GM19043 (cell line): ENCODE measurements around the gene ELOF1.
"Not testable (repeated sequence)": the region's sequence is repeated elsewhere in the genome, so short reads cannot be mapped to it uniquely, and the experiment has no call there.

Experiments
- ATAC-seq: cut with Tn5 transposase; IDR thresholded peaks from one replicate; pipeline ENCODE4 v1.9.1; 2021; ENCODE audit warnings: low read depth; ENCODE audit not compliant: unreplicated experiment

Gene ELOF1

DNA sequence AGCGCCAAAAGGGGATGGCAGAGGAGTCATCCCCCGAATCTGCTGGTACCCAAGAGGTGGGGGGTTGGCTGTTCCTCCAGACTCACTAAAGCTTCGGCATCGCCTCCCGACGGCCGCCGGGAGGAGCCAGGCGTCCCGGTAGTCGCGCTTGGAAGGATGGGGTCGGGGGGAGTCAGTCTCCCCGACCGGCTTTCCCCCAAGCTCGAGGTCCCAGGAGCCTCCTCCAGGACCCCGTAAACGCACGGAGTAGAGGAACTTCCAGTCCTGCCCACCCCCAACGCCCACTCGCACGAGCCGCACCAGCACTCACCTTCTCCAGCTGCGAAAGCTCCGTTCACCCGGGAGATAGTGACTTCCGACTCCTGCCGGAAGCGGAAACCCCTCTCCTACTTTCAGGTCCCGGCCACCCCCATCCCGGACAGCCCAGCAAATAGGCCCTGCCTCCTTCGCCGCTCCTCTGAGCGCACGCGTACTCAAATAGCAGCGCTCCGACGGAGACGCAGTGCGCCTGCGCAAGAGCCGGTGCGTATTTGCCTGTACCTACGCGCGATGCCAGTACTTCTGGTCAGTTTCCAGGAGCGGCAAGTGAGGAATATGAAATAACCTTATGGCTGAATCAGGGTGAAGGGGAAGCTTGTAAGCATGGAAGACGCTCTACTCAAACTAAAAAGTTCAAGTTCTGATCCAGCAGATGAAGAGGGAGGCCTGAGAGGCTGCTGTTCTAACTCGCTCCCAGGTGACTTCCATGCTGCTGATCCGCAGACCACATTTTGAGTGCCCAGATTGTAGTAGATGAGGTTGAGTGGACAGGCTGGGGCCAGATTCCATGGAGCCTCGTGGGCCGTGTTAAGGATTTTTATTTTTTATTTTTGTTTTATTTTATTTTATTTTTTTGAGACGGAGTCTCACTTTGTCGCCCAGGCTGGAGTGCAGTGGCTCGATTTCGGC is at the start of gene ELOF1:
TSS of gene ELOF1 (minus strand) at position 350 of the 948 bp plus-strand sequence. CDS start 4,883 bp downstream, outside the sequence.
- peak; percentile 60 for ATAC-seq

- no peak for ATAC-seq
Observed at GRCh38 chr19:11606484-11606883, 47.5 kb upstream of the ELOF1 start.

- not testable (repeated sequence) for ATAC-seq
Observed at GRCh38 chr19:11599704-11600103, 40.7 kb upstream of the ELOF1 start.

DNA sequence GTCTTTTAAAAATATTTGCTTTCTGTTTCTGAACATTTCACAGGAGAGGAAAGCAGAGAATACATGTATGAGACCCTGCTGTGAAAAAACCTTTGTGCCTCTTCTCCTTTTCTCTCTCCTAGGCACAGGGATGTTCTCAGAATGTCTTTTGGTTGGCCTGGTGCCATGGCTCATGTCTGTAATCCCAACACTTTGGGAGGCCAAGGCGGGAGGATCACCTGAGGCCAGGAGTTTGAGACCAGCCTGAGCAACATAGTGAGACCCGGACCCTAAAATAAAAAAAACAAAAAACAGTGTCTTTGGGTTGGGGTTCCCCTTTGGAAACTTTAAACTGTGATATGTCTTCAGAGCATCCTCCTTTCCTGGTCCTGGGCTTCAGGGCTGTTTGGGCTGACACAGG is 39.7 kb upstream of the ELOF1 start:
- no peak for ATAC-seq

GRCh38 chr19:11598103-11598483 is 39.1 kb upstream of the ELOF1 start:
- no peak for ATAC-seq

- ATAC-seq = peak; percentile 91
Observed at GRCh38 chr19:11597202-11598102, 38.4 kb upstream of the ELOF1 start, which contains the start of gene ZNF627. TSS of gene ZNF627 (plus strand) at chr19:11597483. CDS start at chr19:11597628, 145 bp downstream.

- no peak for ATAC-seq
Observed at GRCh38 chr19:11596156-11596555, 37.1 kb upstream of the ELOF1 start.

DNA sequence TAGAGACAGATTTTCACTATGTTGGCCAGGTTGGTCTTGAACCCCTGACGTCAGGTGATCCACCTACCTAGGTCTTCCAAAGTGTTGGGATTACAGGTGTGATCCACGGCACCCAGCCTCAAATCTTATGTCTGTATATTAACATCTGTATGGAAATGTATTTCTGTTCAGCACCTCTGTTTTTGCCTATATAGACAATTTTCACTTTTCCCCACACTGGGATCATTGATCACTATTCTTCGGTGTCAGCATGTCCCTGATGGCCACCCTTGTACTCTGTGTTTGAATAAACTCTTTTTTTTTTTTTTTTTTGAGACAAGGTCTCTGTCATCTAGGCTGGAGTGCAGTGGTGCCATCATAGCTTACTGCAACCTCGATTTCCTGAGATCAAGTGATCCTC is 35.1 kb upstream of the ELOF1 start:
- no peak for ATAC-seq

DNA sequence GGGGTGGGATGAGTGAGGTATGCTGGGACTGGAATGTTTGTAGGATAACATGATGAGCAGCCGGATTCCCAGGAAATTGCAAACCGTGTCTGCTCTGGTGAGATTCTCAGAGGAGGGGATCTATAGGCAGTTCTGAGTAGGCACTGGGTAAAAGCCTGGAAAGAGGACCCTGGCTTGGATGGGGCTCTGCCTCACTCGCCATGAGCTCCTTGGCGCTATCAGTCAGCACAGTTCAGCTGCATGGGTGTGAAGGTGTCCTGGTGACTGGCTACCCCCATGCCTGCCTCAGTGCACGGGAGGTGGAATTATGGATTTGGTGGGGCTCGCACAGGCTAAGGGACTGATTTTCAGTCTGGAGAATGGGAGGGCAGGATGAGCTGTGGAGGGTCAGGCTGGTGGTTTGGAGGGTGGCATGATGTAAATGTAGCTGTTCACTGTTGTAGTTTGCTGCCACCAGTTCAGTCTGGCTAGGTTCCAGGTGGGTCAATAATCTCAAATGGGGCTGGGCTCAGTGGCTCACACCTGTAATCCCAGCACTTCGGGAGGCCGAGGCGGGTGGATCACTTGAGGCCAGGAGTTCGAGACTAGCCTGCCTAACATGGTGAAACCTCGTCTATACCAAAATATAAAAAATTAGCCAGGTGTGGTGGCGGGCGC is 29.1 kb upstream of the ELOF1 start:
- no peak for ATAC-seq

- no peak for ATAC-seq
Observed at GRCh38 chr19:11587302-11587974, 28.4 kb upstream of the ELOF1 start.

- ATAC-seq = no peak
Observed at GRCh38 chr19:11586331-11586730, 27.3 kb upstream of the ELOF1 start.

DNA sequence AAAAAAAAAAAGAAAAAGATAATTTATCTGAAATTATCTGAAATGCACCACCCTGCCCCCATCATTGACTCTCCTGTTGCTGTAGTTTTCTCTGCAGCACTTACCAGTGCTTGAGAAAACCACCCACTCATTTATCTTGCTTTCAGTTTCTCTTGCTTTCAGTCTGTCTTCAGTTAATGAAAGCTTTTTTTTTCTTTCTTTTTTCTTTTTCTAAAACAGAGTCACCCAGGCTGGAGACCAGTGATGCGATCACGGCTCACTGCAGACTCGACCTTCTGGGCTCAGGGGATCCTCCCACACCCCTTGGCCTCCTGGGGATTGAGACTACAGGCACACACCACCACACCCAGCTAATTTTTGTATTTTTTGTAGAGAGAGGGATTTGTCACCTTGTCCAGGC is 22.7 kb upstream of the ELOF1 start:
- no peak for ATAC-seq

DNA sequence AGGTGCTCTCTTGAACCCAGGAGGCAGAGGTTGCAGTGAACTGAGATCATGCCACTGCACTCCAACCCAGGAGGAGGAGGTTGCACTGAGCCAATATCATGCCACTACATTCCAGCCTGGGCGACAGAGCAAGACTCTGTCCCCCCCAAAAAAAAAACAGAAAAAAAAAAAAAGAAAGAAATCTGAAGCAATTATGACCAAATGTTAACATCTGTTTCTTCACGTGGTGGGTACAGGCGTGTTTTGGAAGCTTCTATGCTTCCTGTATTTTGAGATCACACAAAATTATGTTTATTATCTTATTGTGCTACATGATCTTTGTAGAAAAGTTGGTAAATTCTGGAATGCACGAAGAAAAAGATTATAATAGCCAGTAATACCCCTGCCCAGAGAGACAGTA is 21.1 kb upstream of the ELOF1 start:
- ATAC-seq = no peak

GRCh38 chr19:11578258-11579142 is 19.5 kb upstream of the ELOF1 start:
- ATAC-seq = no peak

DNA sequence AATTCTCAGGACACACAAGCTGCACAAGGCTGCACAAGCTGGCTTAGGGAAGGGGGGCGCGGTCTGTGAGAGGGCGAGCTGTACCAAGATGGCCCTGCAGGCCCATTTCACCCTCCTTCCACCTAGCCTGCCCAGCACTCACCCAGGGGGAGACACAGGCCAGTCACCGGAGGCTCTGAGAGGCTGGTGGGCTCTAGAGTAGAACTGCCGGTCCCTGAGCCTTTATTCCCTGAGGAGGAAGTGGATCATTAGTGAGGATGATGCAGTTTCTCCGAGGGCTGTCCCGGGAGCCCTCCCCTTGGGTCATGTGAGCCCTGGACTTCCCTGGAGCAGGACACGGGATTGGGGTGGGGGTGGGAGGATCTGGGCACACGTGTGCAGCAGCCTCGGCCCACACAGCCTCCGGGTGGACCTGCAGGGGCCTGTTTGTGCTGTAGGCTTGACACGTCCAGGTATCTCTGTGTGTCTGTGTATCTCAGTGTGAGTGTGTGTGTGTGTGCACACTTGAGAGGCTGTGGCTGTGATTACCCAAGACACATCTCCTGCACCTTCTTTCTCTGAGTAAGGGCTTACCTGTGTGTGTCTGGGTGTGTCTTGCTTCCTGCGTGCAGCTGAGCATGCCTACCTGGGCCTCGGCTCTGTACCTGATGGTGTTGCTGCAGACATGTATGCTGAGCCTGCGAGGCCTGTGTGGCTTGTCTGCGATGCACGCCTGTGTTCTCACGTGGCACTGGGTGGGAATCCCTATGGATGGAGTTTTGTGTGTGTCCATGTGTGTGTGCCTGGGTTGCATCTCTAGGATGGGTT is 18.6 kb upstream of the ELOF1 start, which contains the start of gene ACP5:
TSS of gene ACP5 (minus strand) at position 195 of the 807 bp plus-strand sequence. CDS start 328 bp downstream, outside the sequence.
- no peak for ATAC-seq

- ATAC-seq = no peak
Observed at GRCh38 chr19:11576227-11576626, 17.2 kb upstream of the ELOF1 start.

DNA sequence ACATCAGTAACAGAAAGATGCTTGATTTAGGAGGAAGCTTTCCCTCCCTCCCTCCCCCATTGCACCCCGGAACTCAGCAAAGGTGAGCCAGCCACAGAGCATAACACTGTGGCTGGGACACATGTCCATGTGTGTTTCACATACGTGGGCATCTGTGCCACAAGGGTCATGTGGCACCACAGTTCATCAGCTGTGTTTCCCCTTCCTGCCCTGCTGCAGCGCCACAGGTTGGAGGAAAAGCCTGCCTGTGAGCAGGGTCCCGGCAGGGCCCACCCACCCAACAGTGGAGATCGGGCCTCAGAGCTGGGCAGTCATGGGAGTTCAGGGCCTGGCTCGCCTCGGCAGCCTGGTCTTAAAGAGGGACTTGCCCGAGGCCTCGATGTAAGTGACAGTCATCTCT is 15.7 kb upstream of the ELOF1 start:
- ATAC-seq = no peak

DNA sequence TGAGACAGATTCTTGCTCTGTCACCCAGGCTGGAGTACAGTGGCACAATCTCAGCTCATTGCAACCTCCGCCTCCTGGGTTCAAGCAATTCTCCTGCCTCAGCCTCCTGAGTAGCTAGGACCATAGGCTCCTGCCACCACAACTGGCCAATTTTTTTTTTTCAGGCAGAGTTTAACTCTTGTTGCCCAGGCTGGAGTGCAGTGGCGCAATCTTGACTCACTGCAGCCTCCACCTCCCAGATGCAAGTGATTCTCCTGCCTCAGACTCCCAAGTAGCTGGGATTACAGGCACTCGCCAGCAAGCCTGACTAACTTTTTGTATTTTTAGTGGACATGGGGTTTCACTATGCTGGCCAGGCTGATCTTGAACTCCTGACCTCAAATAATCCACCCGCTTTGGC is 14.7 kb upstream of the ELOF1 start:
- not testable (repeated sequence) for ATAC-seq
